Right kidney (tissue), 1 donor: ENCODE results near the gene NINJ1.
"Not testable (repeated sequence)": the region's sequence is repeated elsewhere in the genome, so short reads cannot be mapped to it uniquely, and the experiment has no call there.

Experiments
- DNase-seq: peaks from one replicate; pipeline ENCODE4 v3.0.0-alpha.2; 2016

Gene NINJ1

DNA sequence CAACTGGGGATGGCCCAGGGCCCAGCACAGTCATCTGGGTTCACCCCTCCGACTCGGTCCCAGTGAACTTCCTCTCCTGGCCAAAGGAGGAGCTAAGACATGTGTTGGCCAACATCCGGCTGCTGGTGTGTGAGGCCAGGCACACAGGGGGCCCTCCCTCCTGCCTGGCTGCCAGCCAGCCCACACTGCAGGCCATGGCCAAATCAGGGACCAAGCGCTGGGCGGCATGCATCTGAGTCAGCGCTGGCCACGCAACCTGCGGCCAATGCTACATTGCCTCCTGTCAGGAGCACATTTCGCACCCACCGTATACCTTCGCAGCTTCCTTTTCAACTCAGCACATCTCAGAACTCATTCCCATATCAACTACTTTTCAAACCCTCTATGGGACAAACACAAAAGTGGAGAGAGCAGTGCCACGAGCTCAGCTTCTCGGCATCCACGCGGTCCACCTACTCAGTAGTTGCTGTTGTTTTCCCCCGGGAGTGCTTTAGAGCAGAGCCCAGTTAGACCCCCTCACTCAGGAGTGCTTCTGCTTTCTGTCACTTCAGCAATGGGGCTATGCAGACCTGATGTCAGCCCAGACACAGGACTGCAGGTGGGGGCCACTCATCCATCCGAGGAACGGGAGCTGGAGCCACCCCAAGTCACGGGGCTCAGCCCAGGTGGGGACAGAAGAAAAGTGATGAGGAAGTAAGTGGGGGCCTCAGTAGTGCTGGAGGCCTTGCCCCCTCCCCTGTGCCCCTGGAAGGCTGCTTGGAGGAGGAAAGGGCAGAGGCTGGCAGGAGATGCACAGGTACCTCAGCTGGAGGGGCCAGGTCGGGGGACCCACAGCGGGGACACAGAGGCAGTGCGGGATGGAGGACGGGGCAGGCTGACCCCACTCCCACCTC lies 13.9 kb downstream of the NINJ1 start:
- DNase-seq = peak; percentile 11

DNA sequence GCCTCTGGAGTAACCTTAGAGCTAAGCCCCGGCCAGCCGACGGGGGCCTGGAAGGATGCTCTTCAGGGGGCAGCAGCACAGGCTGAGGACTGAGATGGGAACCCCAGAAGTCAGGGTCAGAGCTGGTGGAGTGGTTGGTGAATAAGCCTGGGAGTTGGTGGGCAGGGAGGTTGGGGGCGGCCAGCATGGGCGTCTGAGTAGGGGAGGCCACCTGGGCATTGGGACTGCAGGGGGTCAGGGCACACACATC lies 14.4 kb downstream of the NINJ1 start:
- no peak for DNase-seq

DNA sequence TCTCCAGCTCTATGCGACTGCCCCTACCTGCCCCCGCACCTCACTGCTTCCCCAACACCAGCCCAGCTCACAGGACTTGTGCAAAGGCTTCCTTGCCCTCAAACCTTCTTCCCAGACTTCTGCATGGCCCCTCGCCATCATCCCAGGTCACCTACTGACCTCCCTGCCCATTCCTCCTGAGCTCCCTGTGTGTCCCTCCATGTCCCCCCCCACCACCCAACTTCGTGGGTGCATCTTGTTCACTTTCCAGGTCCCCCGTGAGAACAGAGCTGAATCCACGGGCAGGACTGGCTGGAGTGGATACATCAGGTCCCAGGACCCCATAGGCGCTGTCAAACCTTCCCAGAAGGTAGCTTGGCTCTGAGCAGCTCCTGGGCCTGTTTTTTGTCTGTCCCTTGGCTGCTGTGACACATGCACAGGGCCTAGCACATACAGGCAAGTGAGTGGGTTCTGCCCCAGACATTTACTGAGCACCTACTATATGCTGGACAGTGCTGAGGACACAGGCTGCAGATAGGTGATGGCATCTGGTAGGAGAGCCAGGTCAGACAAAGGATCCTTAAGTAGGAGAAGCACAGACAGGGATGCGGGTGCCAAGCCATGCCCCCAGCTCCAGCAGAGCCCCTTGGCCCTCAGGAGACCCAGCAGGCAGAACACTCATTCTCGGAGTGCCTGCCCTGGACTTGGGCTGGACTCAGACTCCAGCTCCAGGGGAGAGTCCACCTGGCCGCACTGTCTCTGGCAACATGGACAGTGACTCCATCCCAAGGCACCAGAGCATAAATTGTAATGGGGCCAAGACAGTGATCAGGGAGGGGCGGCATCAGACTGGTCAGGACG lies 15.0 kb downstream of the NINJ1 start:
- no peak for DNase-seq

DNA sequence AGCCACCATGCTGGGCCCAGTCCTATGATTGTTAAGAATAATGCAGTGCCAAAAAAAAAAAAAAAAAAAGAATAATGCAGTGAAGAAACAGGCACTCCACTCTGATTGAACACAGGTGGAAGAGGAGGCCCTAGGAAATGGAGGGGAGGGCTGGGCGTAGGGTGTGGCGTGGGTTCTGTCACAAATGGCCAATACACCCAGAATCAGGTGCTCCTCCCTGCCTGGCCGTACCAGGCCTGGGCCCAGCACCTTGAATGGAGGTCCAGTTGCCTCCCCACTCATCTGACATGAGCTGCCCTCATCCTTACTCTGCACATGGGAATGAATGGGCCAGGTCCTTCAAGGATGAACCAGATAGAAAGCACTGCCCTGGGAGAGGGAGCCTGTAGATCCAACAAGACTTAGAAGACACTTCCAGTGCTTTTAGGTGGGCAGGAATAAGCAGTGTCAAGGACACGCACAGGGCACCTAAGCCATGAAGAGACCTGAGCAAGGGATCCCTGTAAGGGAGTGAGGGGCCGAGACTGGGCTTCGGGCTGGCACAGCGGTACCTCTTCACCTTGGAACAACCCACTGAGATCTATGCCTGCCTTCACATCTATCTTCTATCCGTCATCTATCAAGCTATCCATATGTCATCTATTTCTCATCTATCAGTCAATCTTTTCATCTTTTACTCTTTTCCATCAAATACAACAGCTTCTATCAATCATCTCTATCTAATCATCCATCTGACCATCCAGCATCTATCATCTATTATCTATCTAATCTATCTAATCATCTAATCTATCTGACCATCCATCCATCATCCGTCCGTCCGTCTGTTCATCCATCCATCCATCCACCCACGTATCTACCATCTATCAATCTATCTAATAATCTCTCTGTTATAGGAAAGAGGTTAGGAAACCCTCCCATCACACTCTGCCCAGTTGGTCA lies 15.9 kb downstream of the NINJ1 start:
- no peak for DNase-seq

DNA sequence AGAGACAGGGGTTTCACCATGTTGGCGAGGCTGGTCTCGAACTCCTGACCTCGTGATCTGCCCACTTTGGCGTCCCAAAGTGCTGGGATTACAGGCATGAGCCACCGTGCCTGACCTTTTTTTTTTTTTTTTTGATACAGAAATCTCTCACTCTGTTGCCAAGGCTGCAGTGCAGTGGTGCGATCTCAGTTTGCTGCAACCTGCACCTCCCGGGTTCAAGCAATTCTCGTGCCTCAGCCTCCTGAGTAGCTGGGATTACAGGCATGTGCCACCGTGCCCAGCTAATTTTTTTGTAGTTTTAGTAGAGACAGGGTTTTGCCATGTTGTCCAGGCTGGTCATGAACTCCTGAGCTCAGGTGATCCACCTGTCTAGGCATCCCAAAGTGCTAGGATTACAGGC lies 16.5 kb downstream of the NINJ1 start:
- DNase-seq = not testable (repeated sequence)

DNA sequence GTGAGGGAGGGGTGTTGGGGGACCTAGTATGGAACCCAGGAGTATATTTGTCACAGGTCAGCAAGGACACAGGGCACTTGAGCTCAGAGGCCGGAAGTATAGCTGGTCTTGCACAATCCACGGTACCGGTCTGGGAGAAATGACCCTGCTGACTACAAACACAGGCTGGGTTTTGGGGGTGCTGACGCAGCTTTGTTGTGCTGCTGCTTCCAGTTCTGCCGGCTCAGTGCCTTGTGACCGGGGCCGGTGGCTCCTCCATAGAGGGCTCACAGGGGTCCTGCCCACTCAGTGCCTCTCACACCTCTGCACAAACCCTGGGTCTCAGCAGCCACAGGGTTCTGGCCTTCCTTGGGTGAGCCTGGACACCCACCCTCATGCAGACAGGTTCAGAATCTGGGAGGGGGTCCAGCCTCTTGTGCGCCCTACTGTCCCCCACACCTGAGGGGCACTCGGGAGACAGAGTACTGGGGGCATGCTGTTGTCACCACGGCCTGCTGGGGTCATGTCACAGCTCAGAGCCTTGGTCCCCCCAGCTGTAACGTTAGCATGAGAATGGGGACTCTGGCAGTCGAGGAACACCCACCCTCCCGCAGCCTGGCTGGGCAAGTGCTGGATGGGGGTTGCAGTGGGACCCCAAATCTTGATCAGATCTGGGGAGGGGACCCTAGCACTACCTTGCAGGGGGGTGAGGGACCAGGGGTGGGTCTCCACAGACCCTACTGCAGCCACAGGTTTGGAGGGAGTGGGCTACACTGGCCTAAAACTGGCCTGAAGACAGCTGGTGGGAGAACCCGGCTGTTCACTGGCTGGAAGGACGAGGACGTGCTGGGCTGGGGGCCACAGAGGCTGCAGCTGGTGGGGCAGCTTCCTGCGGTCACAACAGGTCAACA lies 17.7 kb downstream of the NINJ1 start:
- peak; percentile 6 for DNase-seq

DNA sequence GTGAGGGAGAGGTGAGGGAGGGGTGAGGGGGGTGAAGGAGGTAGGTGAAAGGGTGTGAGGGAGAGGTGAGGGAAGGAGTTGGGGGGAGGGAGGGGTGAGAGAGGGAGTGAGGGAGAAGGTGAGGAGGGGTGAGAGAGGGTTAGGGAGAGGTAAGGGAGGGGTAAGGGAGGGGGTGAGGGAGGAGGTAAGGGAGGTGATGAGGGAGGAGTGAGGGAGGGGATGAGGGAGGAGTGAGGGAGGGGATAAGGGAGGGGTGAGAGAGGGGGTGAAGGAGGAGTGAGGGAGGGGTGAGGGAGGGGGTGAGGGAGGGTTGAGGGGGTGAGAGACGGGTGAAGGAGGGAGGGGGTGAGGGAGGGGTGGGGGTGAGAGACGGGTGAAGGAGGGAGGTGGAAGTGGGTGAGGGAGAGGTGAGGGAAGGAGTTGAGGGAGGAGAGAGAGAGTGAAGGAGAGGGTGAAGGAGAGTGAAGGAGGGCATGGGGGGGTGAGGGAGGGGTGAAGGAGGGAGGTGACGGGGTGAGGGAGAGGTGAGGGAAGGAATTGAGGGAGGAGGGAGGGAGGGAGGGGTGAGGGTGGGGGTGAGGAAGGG lies 18.5 kb downstream of the NINJ1 start:
- no peak for DNase-seq

DNA sequence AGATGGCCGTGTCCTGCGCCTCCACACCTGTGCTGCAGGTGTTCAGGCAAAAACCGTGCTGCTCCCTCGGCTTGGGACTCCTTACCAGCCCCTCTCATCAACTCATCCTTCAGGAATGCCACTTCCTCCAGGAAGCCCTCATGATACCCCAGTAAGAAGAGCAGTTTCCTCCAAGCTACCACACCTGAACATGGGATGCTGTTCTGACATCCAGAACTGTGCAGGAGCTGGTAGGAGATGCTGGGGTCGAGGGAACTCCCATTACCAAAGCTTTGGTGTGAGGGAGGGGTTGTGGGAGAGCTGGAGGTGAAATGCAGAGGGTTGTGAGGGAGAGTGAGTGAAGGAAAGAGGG lies 19.1 kb downstream of the NINJ1 start:
- DNase-seq = no peak

DNA sequence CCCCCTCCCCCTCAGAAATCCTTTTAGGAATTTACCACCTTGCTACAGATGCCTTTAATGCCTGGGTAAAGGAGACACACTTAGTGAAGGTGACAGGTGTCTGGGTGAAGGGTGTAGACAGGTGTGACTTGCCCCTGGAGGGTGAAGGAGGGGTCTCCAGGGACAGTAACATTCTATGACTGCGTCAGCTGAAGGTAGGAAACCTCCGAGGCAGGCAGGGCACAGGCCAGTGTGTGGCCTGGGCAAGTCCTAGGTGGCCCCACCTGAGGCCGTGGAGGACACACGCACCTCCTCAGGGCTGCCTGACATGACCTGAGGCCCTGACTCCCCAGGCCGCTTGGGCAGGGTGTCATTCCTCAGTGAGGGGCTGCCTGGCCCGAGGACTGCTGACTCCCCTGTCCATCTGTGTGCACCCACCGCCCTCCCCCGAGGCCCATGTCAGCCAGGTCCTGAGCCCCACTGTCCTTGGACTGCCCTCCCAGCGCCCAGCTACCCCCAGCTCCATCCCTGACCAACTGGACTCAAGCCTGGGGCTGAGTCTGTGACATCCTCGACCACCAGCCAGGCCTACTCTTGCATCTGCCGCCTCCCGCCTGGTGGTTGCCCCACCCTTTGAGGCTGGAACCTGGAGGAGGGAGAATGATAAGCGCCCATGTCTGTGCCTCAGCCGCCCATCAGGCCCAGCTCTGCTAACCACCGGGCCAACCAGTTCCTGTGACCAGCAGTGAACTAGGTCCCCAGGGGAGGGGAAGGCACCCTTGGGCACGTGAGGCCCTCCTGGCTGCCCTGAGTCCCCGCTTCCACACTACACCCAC lies 19.7 kb downstream of the NINJ1 start:
- no peak for DNase-seq

DNA sequence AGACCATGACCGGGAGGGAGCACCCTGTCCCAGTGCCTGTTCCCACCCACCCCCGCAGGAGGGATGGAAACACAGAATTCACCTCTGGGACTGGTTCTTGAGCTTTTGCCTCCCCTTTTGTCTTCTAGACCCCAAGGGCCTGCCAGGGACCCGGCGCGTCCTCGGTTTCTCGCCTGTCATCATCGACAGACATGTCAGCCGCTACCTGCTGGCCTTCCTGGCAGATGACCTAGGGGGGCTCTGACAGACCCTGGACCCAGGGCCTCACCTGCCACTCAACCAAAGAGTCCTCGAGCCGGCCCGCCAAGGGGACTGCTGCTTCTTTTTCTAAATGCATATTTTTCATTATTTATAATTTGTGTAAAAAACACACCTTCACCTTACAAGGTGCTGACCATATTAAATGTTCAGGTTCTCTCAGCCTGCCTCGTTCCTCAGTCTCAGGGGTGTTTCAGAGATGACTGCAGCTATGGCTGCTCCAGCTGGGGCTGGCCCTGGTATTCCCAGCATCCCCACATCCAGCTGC lies 21.1 kb downstream of the NINJ1 start:
- no peak for DNase-seq

DNA sequence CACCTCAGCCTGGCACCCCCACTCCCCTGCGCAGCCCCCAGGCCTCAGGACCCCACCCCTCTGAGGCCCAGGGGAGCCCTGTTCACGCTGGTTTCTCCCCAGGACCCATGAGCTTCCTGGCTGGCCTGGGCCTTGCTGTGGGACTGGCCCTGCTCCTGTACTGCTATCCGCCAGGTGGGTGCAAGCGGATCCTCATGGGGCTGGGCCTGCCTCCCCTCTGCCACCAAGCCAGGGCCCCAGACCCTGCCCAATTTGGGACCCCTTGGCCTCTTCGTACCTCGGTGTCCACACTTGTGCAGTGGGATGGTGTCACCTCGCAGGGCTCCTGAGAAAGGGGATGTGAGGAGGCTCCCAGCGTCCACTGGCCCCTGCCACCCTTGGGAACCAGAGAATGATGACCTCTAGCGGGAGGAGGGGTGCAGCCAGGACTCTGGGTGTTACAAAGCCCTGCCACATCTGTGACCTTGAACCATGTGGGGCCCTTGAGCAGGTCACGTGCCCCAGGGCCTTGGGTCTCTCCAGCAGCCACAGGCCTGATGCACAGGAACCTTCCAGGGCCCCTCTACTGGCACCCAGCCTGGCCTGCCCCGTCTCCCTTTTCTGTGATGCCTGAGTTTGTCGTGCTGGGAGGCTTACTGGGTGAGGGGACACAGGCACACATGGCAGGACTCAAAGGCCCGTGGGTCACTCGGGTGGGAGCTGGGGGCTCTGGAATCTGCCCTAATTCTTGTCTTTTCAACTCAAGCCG lies 21.8 kb downstream of the NINJ1 start:
- DNase-seq = no peak

DNA sequence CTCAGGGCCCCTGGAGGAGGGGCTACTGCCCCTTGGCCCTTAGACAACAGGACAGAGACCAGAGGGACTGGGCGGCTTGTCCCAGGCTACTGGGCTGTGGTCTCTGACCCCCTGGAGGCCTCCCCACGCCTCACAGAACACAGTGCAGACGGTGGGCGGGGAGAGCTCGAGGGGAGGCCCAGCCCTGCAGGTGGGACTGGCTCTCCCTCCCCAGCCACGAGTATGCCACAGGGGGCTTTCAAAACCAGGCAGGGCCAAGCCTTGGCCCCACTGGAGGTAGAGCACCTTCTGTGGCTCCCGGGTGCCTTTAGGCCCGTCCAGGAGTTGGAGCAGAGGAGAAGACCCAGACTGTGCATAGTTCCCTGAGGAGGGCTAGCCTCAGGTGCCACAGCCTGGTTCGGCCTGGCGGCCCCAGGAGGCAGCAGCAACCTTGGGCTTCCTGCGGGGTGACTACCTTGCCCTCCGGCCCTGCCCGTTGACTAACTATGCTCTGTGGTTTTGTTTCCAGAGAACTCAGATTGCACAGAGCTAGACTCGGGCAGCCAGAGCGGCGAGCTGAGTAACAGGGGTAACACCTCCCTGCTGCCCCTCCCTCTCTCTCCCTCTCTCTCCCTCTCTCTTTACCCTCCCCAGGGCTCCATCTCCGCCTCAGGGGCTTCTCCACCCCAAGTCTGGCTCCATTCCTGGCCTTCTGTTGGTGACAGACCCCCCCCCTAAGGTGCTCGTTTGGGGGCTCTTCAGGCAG lies 22.5 kb downstream of the NINJ1 start:
- DNase-seq = no peak

DNA sequence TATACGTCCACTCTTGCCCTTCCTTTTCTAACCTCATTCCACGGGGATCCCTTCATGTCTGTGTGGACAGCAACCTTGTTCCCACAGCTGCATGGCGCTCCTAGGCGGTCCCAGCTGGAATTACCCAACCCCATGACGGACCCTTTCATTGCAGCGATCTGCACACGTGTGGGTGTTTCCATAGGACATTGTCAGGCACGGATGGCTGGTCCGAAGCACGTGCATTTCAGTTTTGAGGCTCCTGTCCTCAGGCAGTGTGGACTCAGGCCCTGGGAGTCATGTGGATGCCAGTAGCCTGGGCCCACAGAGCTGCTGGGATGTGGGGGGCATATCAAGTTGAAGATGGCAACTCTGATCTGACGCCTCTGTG lies 23.1 kb downstream of the NINJ1 start:
- no peak for DNase-seq

DNA sequence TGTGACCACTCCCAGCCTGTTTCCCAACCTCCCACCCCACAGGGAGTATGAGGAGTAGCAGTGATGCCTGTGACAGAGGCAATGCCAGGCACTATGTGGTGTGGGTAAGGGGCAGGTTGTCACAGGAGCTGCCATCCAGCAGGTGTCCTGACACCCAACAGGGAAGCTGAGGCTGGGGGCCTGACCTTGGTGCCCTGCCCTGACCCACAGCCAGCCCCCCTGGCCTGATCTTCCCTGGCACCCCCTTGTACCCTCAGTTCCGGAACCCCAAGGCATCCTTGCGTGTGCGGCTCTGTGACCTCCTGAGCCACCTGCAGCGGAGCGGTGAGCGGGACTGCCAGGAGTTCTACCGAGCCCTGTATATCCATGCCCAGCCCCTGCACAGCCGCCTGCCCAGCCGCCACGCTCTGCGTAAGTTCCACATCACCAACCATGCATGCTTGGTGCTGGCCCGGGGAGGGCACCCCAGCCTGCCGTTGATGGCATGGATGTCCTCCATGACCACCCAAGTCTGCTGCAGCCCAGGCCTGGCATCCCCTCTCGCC lies 23.7 kb downstream of the NINJ1 start:
- DNase-seq = no peak

DNA sequence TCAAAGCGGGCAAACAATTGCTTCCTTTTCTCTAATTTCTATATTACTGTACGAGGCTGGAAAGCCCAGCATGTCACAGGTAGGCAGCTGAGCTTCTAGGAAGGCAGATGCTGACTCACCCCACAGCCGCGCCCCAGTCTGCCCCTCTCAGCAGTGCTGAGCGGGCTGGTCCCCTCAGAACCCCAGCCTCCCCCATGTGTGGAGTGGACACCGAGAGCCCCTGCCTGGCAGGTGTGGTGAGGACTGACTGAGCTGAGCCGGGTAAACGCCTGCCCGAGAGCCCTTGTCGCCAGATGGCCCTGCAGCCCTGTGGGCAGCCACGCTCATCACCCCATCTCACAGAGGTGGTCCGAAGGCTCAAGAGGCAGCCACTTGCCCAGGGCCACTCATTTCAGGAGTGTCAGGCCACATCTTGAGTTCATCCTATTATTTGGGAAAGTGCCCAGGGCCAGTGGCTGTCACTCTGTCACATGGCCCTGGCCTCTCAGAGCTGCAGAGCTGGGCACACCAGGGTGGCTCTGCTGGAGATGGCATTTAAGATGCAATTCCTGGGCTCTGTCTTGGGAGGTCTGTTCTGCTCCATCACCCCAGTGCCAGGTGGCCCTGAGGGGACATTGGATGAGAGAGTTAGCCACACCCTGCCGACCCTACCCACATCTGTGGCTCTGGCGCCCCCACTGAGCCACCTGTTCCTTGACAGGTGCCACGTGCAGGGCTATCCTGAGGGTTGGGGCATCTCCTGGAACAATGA lies 25.6 kb downstream of the NINJ1 start:
- DNase-seq = no peak

DNA sequence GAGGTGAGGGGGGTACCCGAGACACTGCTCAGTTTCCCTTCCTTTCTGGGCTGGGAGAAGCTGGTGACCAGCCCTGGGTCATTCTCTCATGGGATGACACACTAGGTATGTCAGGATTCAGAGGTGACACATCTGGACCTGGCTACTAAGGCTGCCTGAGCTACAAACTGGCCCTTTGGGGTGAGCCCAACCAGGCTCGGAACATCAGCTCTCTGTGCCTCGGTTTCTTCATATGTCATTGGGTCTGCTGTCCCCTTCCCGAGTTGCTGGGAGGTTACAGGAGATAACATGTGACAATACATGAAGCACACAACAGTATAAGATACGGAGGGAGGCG lies 26.3 kb downstream of the NINJ1 start:
- DNase-seq = no peak

DNA sequence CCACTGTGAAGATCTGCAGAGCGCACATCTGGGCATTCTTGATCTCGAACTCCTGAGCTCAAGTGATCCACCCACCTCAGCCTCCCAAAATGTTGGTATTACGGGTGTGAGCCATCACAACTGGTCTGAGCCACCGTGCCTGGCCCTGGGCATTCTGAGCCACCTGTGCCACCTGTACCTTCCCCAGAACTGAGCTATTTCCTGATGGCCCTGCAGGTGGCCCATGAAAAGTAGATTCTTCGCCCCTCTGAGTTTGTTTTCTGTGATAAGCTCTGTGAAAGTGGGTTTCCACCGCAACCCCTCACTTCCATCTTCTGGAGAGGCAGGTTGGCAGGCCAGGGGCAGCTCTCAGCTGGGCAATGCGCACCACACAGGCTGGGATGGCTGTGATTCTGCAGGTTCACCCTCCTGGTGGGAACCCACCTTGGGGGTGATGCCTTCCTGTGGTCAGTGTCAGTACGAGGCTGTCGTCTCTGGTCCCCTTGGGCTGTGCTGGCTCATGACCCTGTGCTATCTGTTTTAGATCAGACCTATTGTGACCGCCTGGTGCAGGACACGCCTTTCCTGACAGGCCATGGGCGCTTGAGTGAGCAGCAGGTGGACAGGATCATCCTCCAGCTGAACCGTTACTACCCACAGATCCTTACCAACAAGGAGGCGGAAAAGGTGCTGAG lies 26.8 kb downstream of the NINJ1 start:
- DNase-seq = no peak
